IPS DF 19.7 (cell line): ENCODE results near the gene CAPNS1.
"Not testable (repeated sequence)": the region's sequence is repeated elsewhere in the genome, so short reads cannot be mapped to it uniquely, and the experiment has no call there.

ENCODE experiments used
- DNase-seq: peaks from one replicate; pipeline ENCODE4 v3.0.0-alpha.2; 2013; ENCODE audit warnings: low read depth, low spot score

CAPNS1 gene

GRCh38 chr19:36151144-36152018 lies 11.5 kb downstream of the CAPNS1 start:
- no peak for DNase-seq

- DNase-seq, result no peak
Observed at GRCh38 chr19:36152019-36152351, 12.1 kb downstream of the CAPNS1 start.

GRCh38 chr19:36152352-36153091 lies 12.7 kb downstream of the CAPNS1 start, which contains the start of gene COX7A1:
TSS of gene COX7A1 (minus strand) at chr19:36152447. CDS start at chr19:36152407, 40 bp downstream.
- no peak for DNase-seq

GRCh38 chr19:36153126-36153525 lies 13.3 kb downstream of the CAPNS1 start:
- DNase-seq, result no peak

GRCh38 chr19:36160821-36161596 lies 21.1 kb downstream of the CAPNS1 start:
- no peak for DNase-seq

GRCh38 chr19:36163813-36164212 lies 23.9 kb downstream of the CAPNS1 start:
- no peak for DNase-seq

- no peak for DNase-seq
Observed at GRCh38 chr19:36169084-36169760, 29.4 kb downstream of the CAPNS1 start.

GRCh38 chr19:36172852-36173251 lies 33.0 kb downstream of the CAPNS1 start:
- no peak for DNase-seq

GRCh38 chr19:36173846-36174245 lies 34.0 kb downstream of the CAPNS1 start:
- not testable (repeated sequence) for DNase-seq

- DNase-seq, result not testable (repeated sequence)
Observed at GRCh38 chr19:36179077-36179476, 39.2 kb downstream of the CAPNS1 start.

GRCh38 chr19:36182612-36183244 lies 42.9 kb downstream of the CAPNS1 start:
- peak; percentile 70 for DNase-seq

GRCh38 chr19:36183245-36183628 lies 43.4 kb downstream of the CAPNS1 start:
- DNase-seq, result peak; percentile 40

- not testable (repeated sequence) for DNase-seq
Observed at GRCh38 chr19:36186722-36187121, 46.9 kb downstream of the CAPNS1 start.

- no peak for DNase-seq
Observed at GRCh38 chr19:36196249-36196648, 56.4 kb downstream of the CAPNS1 start.

- DNase-seq, result no peak
Observed at GRCh38 chr19:36198119-36198518, 58.3 kb downstream of the CAPNS1 start.
